ENCODE data around the gene CRTAP. TPM values are rescaled to one million over a fixed set of nuclear protein-coding genes. Genes with fewer than 3 reads are reported as not detected.

Gene CRTAP
- total RNA-seq = 155 and 221 TPM in 2 replicates

GRCh38 chr3:33113772-33114621 is at the start of gene CRTAP:
CRTAP (plus strand) TSS chr3:33114014; CDS start chr3:33114078, 64 bp downstream.

Small RNAs within 50 kb of the gene (small RNA-seq; reads per million reads assigned to genes)
- gene AC123900.1 = not detected
- gene RN7SL296P = not detected
- gene SUMO2P10 = not detected

Other genes with a start within 250 kb of the CRTAP start
- gene CCR4, start 162.4 kb upstream of the CRTAP start, total RNA-seq = under 0.01 and 0.22 TPM in 2 replicates
- gene GLB1, start 16.9 kb upstream of the CRTAP start, total RNA-seq = 49.5 and 51.3 TPM in 2 replicates
- gene TMPPE, start 16.9 kb upstream of the CRTAP start, total RNA-seq = 9.6 and 11.0 TPM in 2 replicates
- 0.93 and 1.3 TPM in 2 replicates for gene SUSD5, start 104.8 kb downstream of the CRTAP start, total RNA-seq
- 15.2 and 18.2 TPM in 2 replicates for gene FBXL2, start 163.4 kb downstream of the CRTAP start, total RNA-seq